Measurements from ENCODE around the gene FXYD5. TPM values are rescaled to one million over a fixed set of nuclear protein-coding genes. Genes with fewer than 3 reads are reported as not detected.
A peak's percentile ranks its signal among the peaks of the same experiment; 100 is the strongest.

The FXYD5 gene
- total RNA-seq, 1 experiment from 2014 or later, result 181 TPM

- Histone ChIP-seq H3K9me2 (ENCODE audit: insufficient read depth) (no peaks in the 10 kb centered on the region), H3K4me3 (peak overlapping the region; percentile 89; the same call in 1 of the 2 replicates), H3K79me2 (ENCODE audit: low read depth) (peaks cover 51% of the 10 kb centered on the region), H2AFZ (no peak overlapping the region), H3K27ac (peak overlapping the region; percentile 90), H4K20me1 (ENCODE audit: insufficient read depth) (no peaks in the 10 kb centered on the region), H3K27me3 (ENCODE audit: insufficient read depth, low read depth) (no peaks in the 10 kb centered on the region), H3K36me3 (ENCODE audit: low read depth) (peaks cover 4% of the 10 kb centered on the region; the same call in 1 of the 2 replicates), H3F3A (ENCODE audit: insufficient read depth, low read depth) (peaks cover 76% of the 10 kb centered on the region), H3K4me2 (peak overlapping the region; percentile 99), H3K9me3 (ENCODE audit: insufficient read depth, low read depth) (no peaks in the 10 kb centered on the region), H3K4me1 (replicated peaks; ENCODE audit: insufficient read depth) (peaks cover 86% of the 10 kb centered on the region)
- intact Hi-C loops (cut with micrococcal nuclease; ENCODE audit: unreplicated experiment), result loop anchor here (10.0 kb wide), 1 partner anchor 144 kb away; no protein-coding TSS in a partner anchor
- peak; percentile 71 to 82 for DNase-seq
- CTCF ChIA-PET, result interaction anchor here (0.6 kb wide), 2 partner anchors 17 to 123 kb away, joined by 3 to 4 read pairs; no protein-coding TSS in a partner anchor
- POLR2A ChIA-PET (ENCODE audit: unreplicated experiment), result no interaction called here
- no TSS peak for BruUV-seq (replicated peaks)
- TF ChIP-seq CTCF (conservative IDR thresholded peaks at IDR 0.05) (no peak), EZH2 (IDR thresholded peaks at IDR 0.05; ENCODE audit: low read depth) (no peak)
Observed at GRCh38 chr19:35118268-35119020, 36.1 kb upstream of the FXYD5 start.

DNA sequence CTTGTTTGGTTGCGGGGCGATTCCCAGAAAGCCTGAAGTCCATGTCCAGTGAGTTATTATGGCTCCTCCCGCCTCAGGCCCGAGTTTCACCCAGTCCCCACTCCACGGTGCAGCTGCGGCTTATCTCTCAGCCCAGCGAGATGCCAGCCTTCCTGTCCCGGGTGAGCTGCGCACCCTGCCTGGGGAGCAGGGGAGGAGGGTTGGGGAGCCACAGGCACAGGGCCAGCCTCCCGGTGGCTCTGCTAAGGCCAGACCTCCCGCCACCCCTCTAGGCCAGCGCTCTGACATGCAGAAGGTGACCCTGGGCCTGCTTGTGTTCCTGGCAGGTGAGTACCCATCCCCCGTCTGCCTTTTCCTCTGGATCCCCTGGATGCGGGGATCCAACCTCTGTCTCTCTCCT lies 35.4 kb upstream of the FXYD5 start:
- H3F3A ChIP-seq (ENCODE audit: insufficient read depth, low read depth), result peaks cover 79% of the 10 kb centered on the region
- no peaks in the 10 kb centered on the region for H4K20me1 ChIP-seq (ENCODE audit: insufficient read depth)
- peaks cover 51% of the 10 kb centered on the region for H3K79me2 ChIP-seq (ENCODE audit: low read depth)
- no peaks in the 10 kb centered on the region for H3K9me3 ChIP-seq (ENCODE audit: insufficient read depth, low read depth)
- DNase-seq, result no peak
- POLR2A ChIA-PET (ENCODE audit: unreplicated experiment), result no interaction called here
- H3K27ac ChIP-seq, result peak overlapping the region; percentile 90
- H2AFZ ChIP-seq, result no peak overlapping the region
- H3K4me2 ChIP-seq, result peak overlapping the region; percentile 99
- H3K4me3 ChIP-seq, result no peak overlapping the region; the same call in 1 of the 2 replicates
- CTCF ChIA-PET, result no interaction called here
- H3K36me3 ChIP-seq (ENCODE audit: low read depth), result peaks cover 4% of the 10 kb centered on the region; the same call in 1 of the 2 replicates
- H3K4me1 ChIP-seq (replicated peaks; ENCODE audit: insufficient read depth), result peaks cover 89% of the 10 kb centered on the region
- intact Hi-C loops (cut with micrococcal nuclease; ENCODE audit: unreplicated experiment), result loop anchor here (10.0 kb wide), 1 partner anchor 144 kb away; no protein-coding TSS in a partner anchor
- H3K9me2 ChIP-seq (ENCODE audit: insufficient read depth), result no peaks in the 10 kb centered on the region
- TF ChIP-seq CTCF (conservative IDR thresholded peaks at IDR 0.05) (no peak), EZH2 (IDR thresholded peaks at IDR 0.05; ENCODE audit: low read depth) (no peak)
- no peaks in the 10 kb centered on the region for H3K27me3 ChIP-seq (ENCODE audit: insufficient read depth, low read depth)
- BruUV-seq (replicated peaks), result no TSS peak

- intact Hi-C loops (cut with micrococcal nuclease; ENCODE audit: unreplicated experiment), result loop anchor here (10.0 kb wide), 1 partner anchor 145 kb away; no protein-coding TSS in a partner anchor
- DNase-seq, result no peak
- CTCF ChIA-PET, result no interaction called here
- Histone ChIP-seq H3K27ac (peak overlapping the region; percentile 90), H4K20me1 (ENCODE audit: insufficient read depth) (no peaks in the 10 kb centered on the region), H3K36me3 (ENCODE audit: low read depth) (peaks cover 4% of the 10 kb centered on the region; the same call in 1 of the 2 replicates), H3K9me2 (ENCODE audit: insufficient read depth) (no peaks in the 10 kb centered on the region), H3K9me3 (ENCODE audit: insufficient read depth, low read depth) (no peaks in the 10 kb centered on the region), H3K27me3 (ENCODE audit: insufficient read depth, low read depth) (no peaks in the 10 kb centered on the region), H3K79me2 (ENCODE audit: low read depth) (peaks cover 51% of the 10 kb centered on the region), H3F3A (ENCODE audit: insufficient read depth, low read depth) (peaks cover 80% of the 10 kb centered on the region), H3K4me1 (replicated peaks; ENCODE audit: insufficient read depth) (peaks cover 91% of the 10 kb centered on the region), H3K4me3 (peak overlapping the region; percentile 38; the same call in 1 of the 2 replicates), H3K4me2 (peak overlapping the region; percentile 99), H2AFZ (no peak overlapping the region)
- TSS peak; percentile 3 for BruUV-seq (replicated peaks)
- POLR2A ChIA-PET (ENCODE audit: unreplicated experiment), result interaction anchor here (0.6 kb wide), 1 partner anchor 9 kb away, joined by 12 read pairs; no protein-coding TSS in a partner anchor
- TF ChIP-seq EZH2 (IDR thresholded peaks at IDR 0.05; ENCODE audit: low read depth) (no peak), CTCF (conservative IDR thresholded peaks at IDR 0.05) (no peak)
Observed at GRCh38 chr19:35119578-35120155, 34.9 kb upstream of the FXYD5 start.

All from PC-9 (cell line).